Smooth muscle cell (in vitro differentiated cells): ENCODE data around the gene CD63. TPM values are rescaled to one million over a fixed set of nuclear protein-coding genes. Genes with fewer than 3 reads are reported as not detected.

Source experiments
- DNase-seq: peaks from one replicate; lab custom pipeline; 2025; ENCODE audit not compliant: unreplicated experiment; lab: John Stamatoyannopoulos, UW
- H2AFZ ChIP-seq: fragments of 200-600 bp; sonication (generic); 2 replicates; pipeline ENCODE4 v1.6.0; 2016; ENCODE audit warnings: antibody characterized with exemption, low read depth, mild to moderate bottlenecking
- H3F3A ChIP-seq: fragments of 200-600 bp; sonication (generic); 2 replicates; pipeline ENCODE4 v1.6.0; 2017; ENCODE audit warnings: antibody characterized with exemption, low read depth
- H3K27ac ChIP-seq: fragments of 200-600 bp; sonication (generic); 2 replicates; pipeline ENCODE4 v1.5.1; 2016; ENCODE audit warnings: low read depth, mild to moderate bottlenecking
- H3K27me3 ChIP-seq: fragments of 200-600 bp; sonication (generic); 2 replicates; pipeline ENCODE4 v1.6.1; 2016; ENCODE audit warnings: low read depth, mild to moderate bottlenecking
- H3K36me3 ChIP-seq: fragments of 200-600 bp; sonication (generic); 2 replicates; pipeline ENCODE4 v1.5.1; 2016; ENCODE audit warnings: low read depth
- H3K4me1 ChIP-seq: fragments of 200-600 bp; sonication (generic); 2 replicates; pipeline ENCODE4 v1.5.1; 2016; ENCODE audit warnings: low read depth
- H3K4me2 ChIP-seq: fragments of 200-600 bp; sonication (generic); 2 replicates; pipeline ENCODE4 v1.6.0; 2016; ENCODE audit warnings: mild to moderate bottlenecking
- H3K4me3 ChIP-seq: fragments of 200-600 bp; sonication (generic); 2 replicates; pipeline ENCODE4 v1.5.1; 2016; ENCODE audit warnings: mild to moderate bottlenecking
- H3K79me2 ChIP-seq: fragments of 200-600 bp; sonication (generic); 2 replicates; pipeline ENCODE4 v1.6.0; 2016; ENCODE audit warnings: low read depth, mild to moderate bottlenecking
- H3K9ac ChIP-seq: fragments of 200-600 bp; sonication (generic); 2 replicates; pipeline ENCODE4 v1.6.0; 2016; ENCODE audit warnings: low read depth
- H3K9me3 ChIP-seq: fragments of 200-600 bp; sonication (generic); replicated peaks from 2 replicates; pipeline ENCODE4 v1.5.1; 2016; ENCODE audit warnings: low read depth
- H4K20me1 ChIP-seq: fragments of 200-600 bp; sonication (generic); 2 replicates; pipeline ENCODE4 v1.6.0; 2016; ENCODE audit warnings: low read depth
- CTCF ChIP-seq: fragments of 200-600 bp; sonication (generic); IDR thresholded peaks from 2 replicates; pipeline ENCODE4 v1.5.1; 2017; ENCODE audit warnings: borderline replicate concordance, mild to moderate bottlenecking, antibody characterized with exemption; ENCODE audit not compliant: insufficient read depth, poor library complexity, severe bottlenecking
- WGBS: methylation state at CpG from one replicate; pipeline ENCODE4 v1.1.7; 2016; ENCODE audit warnings: low lambda C conversion rate; 5-methylcytosine and 5-hydroxymethylcytosine counted together
- polyA plus RNA-seq: library from polyadenylated mRNA; unstranded; fragments of >200 nt; fragmentation: Nextera tagmentation; extraction: Ambion mirVana; gene quantifications from 2 replicates; pipeline ENCODE4 v1.2.1, GENCODE V29; 2016
- total RNA-seq: library from RNA; depleted of rRNA; stranded (reverse); fragments of >200 nt; gene quantifications from 2 replicates; pipeline ENCODE4 v1.2.3, GENCODE V29; 2014

The CD63 gene
- 1,095 and 1,107 TPM in 2 replicates for total RNA-seq
- 2,224 and 2,317 TPM in 2 replicates for polyA plus RNA-seq

GRCh38 chr12:55728939-55729818 lies at the start of gene CD63:
Gene CD63, minus strand, starts transcription at chr12:55729009. Its CDS starts 668 bp downstream, at chr12:55728341.
- H3K4me3 ChIP-seq, result peak within 1 kb of the TSS; percentile 97
- peaks cover 46% of the 10 kb centered on the region for H3K79me2 ChIP-seq
- H2AFZ ChIP-seq, result peak within 1 kb of the TSS; percentile 47
- H3K36me3 ChIP-seq, result peaks cover 3% of the 10 kb centered on the region
- peaks cover 37% of the 10 kb centered on the region for H3F3A ChIP-seq
- peak within 1 kb of the TSS; percentile 93 for H3K4me2 ChIP-seq
- no peaks in the 10 kb centered on the region for H3K27me3 ChIP-seq
- DNase-seq, result peak; percentile 78
- peaks cover 17% of the 10 kb centered on the region for H3K4me1 ChIP-seq
- TF ChIP-seq CTCF, result no peak
- peak within 1 kb of the TSS; percentile 94 for H3K9ac ChIP-seq
- H3K9me3 ChIP-seq, result no peaks in the 10 kb centered on the region
- WGBS, result 0% methylated on average over 37 of the region's 61 CpGs
- peaks cover 42% of the 10 kb centered on the region for H4K20me1 ChIP-seq
- peak within 1 kb of the TSS; percentile 98 for H3K27ac ChIP-seq

GRCh38 chr12:55777856-55778255 lies 49.0 kb upstream of the CD63 start:
- TF ChIP-seq CTCF, result no peak
- H3K9ac ChIP-seq, result no peak overlapping the region
- peaks cover 53% of the 10 kb centered on the region for H4K20me1 ChIP-seq
- 97% methylated on average over 3 of the region's 3 CpGs for whole genome bisulfite sequencing
- no peaks in the 10 kb centered on the region for H3K27me3 ChIP-seq
- no peaks in the 10 kb centered on the region for H3K9me3 ChIP-seq
- no peak overlapping the region for H3K4me3 ChIP-seq
- H3K4me2 ChIP-seq, result no peak overlapping the region
- H3K36me3 ChIP-seq, result peaks cover 4% of the 10 kb centered on the region
- H3K79me2 ChIP-seq, result peaks cover 18% of the 10 kb centered on the region
- H2AFZ ChIP-seq, result no peak overlapping the region
- peaks cover 5% of the 10 kb centered on the region for H3F3A ChIP-seq
- DNase-seq, result no peak
- H3K4me1 ChIP-seq, result no peaks in the 10 kb centered on the region
- H3K27ac ChIP-seq, result no peak overlapping the region

- no peaks in the 10 kb centered on the region for H3K27me3 ChIP-seq
- no peak for DNase-seq
- H3K4me1 ChIP-seq, result no peaks in the 10 kb centered on the region
- peaks cover 7% of the 10 kb centered on the region for H3K36me3 ChIP-seq
- TF ChIP-seq CTCF, result no peak
- no peak overlapping the region for H3K4me3 ChIP-seq
- 93% methylated on average over 6 of the region's 6 CpGs for WGBS
- H3K79me2 ChIP-seq, result peaks cover 17% of the 10 kb centered on the region
- peaks cover 63% of the 10 kb centered on the region for H4K20me1 ChIP-seq
- H3K9me3 ChIP-seq, result no peaks in the 10 kb centered on the region
- no peaks in the 10 kb centered on the region for H3F3A ChIP-seq
- no peak overlapping the region for H3K4me2 ChIP-seq
- H2AFZ ChIP-seq, result no peak overlapping the region
- H3K27ac ChIP-seq, result no peak overlapping the region
- H3K9ac ChIP-seq, result no peak overlapping the region
Measured at GRCh38 chr12:55771736-55772135, 42.9 kb upstream of the CD63 start.
